DOHH2 (cell line): Measurements from ENCODE around the gene MEDAG.

Experiments used
- EZH2phosphoT487 ChIP-seq: fragments of 200-600 bp; sonication (generic); IDR thresholded peaks from 2 replicates; pipeline ENCODE4 v1.6.1; 2017; ENCODE audit warnings: borderline replicate concordance, mild to moderate bottlenecking, antibody characterized with exemption, low read length, moderate library complexity, mixed read lengths
- TF ChIP-seq, protein P1 (sequence below): fragments of 200-600 bp; sonication (generic); IDR thresholded peaks from one replicate; pipeline ENCODE4 v1.5.1; 2014; ENCODE audit warnings: antibody characterized with exemption, mild to moderate bottlenecking, low read depth, low read length; ENCODE audit not compliant: poor library complexity, severe bottlenecking

DNA sequence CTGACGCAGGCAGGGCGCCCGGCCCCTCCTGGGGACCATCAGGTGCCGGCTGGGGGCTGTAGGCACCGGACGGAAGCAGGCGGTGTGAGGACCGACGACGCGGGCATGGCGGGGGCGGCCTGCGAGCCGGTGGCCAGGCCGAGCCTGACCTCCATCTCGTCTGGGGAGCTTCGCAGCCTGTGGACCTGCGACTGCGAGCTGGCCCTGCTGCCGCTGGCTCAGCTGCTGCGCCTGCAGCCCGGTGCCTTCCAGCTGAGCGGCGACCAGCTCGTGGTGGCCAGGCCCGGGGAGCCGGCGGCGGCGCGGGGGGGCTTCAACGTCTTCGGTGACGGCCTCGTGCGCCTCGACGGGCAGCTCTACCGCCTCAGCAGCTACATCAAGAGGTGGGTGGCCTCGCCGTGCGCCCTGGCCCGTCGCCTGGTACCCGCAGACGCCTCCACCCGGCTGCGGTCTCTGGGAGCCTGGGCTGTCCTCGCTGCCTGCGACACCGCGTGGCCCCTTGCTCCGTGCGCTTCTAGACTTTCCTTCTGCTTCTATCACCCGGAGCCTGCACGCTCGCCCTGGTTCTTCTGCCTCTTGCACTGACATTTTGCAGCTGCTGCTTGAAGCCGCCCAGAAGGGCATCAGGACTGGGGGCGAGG is 460 bp downstream of the MEDAG start:
- TF ChIP-seq, protein P1, sequence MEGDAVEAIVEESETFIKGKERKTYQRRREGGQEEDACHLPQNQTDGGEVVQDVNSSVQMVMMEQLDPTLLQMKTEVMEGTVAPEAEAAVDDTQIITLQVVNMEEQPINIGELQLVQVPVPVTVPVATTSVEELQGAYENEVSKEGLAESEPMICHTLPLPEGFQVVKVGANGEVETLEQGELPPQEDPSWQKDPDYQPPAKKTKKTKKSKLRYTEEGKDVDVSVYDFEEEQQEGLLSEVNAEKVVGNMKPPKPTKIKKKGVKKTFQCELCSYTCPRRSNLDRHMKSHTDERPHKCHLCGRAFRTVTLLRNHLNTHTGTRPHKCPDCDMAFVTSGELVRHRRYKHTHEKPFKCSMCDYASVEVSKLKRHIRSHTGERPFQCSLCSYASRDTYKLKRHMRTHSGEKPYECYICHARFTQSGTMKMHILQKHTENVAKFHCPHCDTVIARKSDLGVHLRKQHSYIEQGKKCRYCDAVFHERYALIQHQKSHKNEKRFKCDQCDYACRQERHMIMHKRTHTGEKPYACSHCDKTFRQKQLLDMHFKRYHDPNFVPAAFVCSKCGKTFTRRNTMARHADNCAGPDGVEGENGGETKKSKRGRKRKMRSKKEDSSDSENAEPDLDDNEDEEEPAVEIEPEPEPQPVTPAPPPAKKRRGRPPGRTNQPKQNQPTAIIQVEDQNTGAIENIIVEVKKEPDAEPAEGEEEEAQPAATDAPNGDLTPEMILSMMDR: no peak
- no peak for TF ChIP-seq EZH2phosphoT487
